Measurements from ENCODE around the gene NKAP.
A peak's percentile ranks its signal among the peaks of the same experiment; 100 is the strongest.
"Not testable (repeated sequence)": the region's sequence is repeated elsewhere in the genome, so short reads cannot be mapped to it uniquely, and the experiment has no call there.

Gene NKAP

GRCh38 chrX:119935215-119935874 is 8.2 kb downstream of the NKAP start:
- DNase-seq = no peak

GRCh38 chrX:119922391-119922790 is 21.2 kb downstream of the NKAP start:
- not testable (repeated sequence) for DNase-seq

GRCh38 chrX:119919835-119920585 is 23.5 kb downstream of the NKAP start:
- DNase-seq = no peak

- no peak for DNase-seq
Measured at GRCh38 chrX:119917877-119918276, 25.7 kb downstream of the NKAP start.

- DNase-seq = no peak
Measured at GRCh38 chrX:119916310-119916709, 27.2 kb downstream of the NKAP start.

- no peak for DNase-seq
Measured at GRCh38 chrX:119900976-119901375, 42.6 kb downstream of the NKAP start.

GRCh38 chrX:119899125-119899524 is 44.4 kb downstream of the NKAP start:
- DNase-seq = no peak

- no peak for DNase-seq
Measured at GRCh38 chrX:119895843-119896326, 47.7 kb downstream of the NKAP start, which contains the start of gene AKAP14. AKAP14 (plus strand) TSS chrX:119895893; CDS start chrX:119903224, 7,331 bp downstream.

- not testable (repeated sequence) for DNase-seq
Measured at GRCh38 chrX:119891961-119892692, 51.4 kb downstream of the NKAP start.

GRCh38 chrX:119890626-119891025 is 52.9 kb downstream of the NKAP start:
- not testable (repeated sequence) for DNase-seq

GRCh38 chrX:119887721-119888425 is 55.7 kb downstream of the NKAP start:
- DNase-seq = peak in 1 of 2 donors; percentile 4

- no peak for DNase-seq
Measured at GRCh38 chrX:119885554-119886428, 57.8 kb downstream of the NKAP start.

GRCh38 chrX:119880552-119881437 is 62.8 kb downstream of the NKAP start:
- DNase-seq = peak in 1 of 2 donors; percentile 21

- DNase-seq = no peak
Measured at GRCh38 chrX:119880076-119880475, 63.5 kb downstream of the NKAP start.

GRCh38 chrX:119878740-119879139 is 64.8 kb downstream of the NKAP start:
- DNase-seq = no peak

- peak; percentile 76 to 85 for DNase-seq
Measured at GRCh38 chrX:119871599-119872395, 71.8 kb downstream of the NKAP start, which contains the start of the genes NDUFA1 and RNF113A. NDUFA1 (plus strand) TSS chrX:119871832; CDS start chrX:119871912, 80 bp downstream. RNF113A (minus strand) TSS chrX:119871733; CDS start chrX:119871613, 120 bp downstream.

- DNase-seq = peak in 1 of 2 donors; percentile 64
Measured at GRCh38 chrX:119871245-119871598, 72.3 kb downstream of the NKAP start.
